Liver (tissue), 9 donors: ENCODE measurements around the gene OSBPL5. TPM values are rescaled to one million over a fixed set of nuclear protein-coding genes. Genes with fewer than 3 reads are reported as not detected.
A peak's percentile ranks its signal among the peaks of the same experiment; 100 is the strongest.

Experiments used
- DNase-seq: peaks from one replicate; pipeline ENCODE4 v3.0.0-alpha.2; 2017; ENCODE audit warnings: low spot score
- H3K27ac ChIP-seq, 2 donors: one replicate each; pipeline ENCODE4 v1.7.0; 2013; ENCODE audit warnings: inconsistent platforms in 2 of 2, low read length in 2 of 2, control low read depth in 1 of 2, low read depth in 1 of 2, mild to moderate bottlenecking in 1 of 2
- H3K27me3 ChIP-seq, 4 donors: one replicate each; pipeline versions ENCODE4 v1.6.1 to v1.7.0; 2013; ENCODE audit warnings: low read length in 3 of 4, inconsistent platforms in 1 of 4, mild to moderate bottlenecking in 1 of 4, moderate library complexity in 1 of 4; ENCODE audit not compliant: control insufficient read depth in 4 of 4, insufficient read depth in 4 of 4
- H3K36me3 ChIP-seq, 4 donors: one replicate each; pipeline versions ENCODE4 v1.6.1 to v1.7.0; 2013; ENCODE audit warnings: low read length in 3 of 4, mild to moderate bottlenecking in 3 of 4, low read depth in 1 of 4, moderate library complexity in 1 of 4; ENCODE audit not compliant: control insufficient read depth in 4 of 4, insufficient read depth in 3 of 4
- H3K4me1 ChIP-seq, 4 donors: one replicate each; pipeline versions ENCODE4 v1.6.1 to v1.7.0; 2013; ENCODE audit warnings: low read length in 3 of 4, mild to moderate bottlenecking in 3 of 4, moderate library complexity in 1 of 4; ENCODE audit not compliant: control insufficient read depth in 4 of 4, insufficient read depth in 4 of 4
- H3K4me3 ChIP-seq, 3 donors: one replicate each; pipeline versions ENCODE4 v1.6.1 to v1.7.0; 2013; ENCODE audit warnings: low read length in 3 of 3, control low read depth in 1 of 3, low read depth in 1 of 3, mild to moderate bottlenecking in 1 of 3
- H3K9ac ChIP-seq, 2 donors: one replicate each; pipeline ENCODE4 v1.7.0; 2013; ENCODE audit warnings: low read length in 2 of 2, mild to moderate bottlenecking in 2 of 2, moderate library complexity in 2 of 2, control low read depth in 1 of 2, low read depth in 1 of 2
- H3K9me3 ChIP-seq, 4 donors: one replicate each; pipeline versions ENCODE4 v1.6.1 to v1.7.0; 2013; ENCODE audit warnings: low read length in 3 of 4; ENCODE audit not compliant: control insufficient read depth in 4 of 4
- CTCF ChIP-seq: fragments of 150-350 bp; IDR thresholded peaks from 2 replicates; pipeline ENCODE4 v1.5.1; 2017; ENCODE audit warnings: improper control_type of control experiment, low read depth, low read length; ENCODE audit not compliant: missing input control
- EGR1 ChIP-seq, 2 donors: IDR thresholded peaks; 2 replicates each; pipeline ENCODE4 v1.6.1; 2016 to 2018; ENCODE audit warnings: antibody characterized with exemption in 2 of 2, low read depth in 2 of 2
- FOXA1 ChIP-seq: IDR thresholded peaks from 2 replicates; pipeline ENCODE4 v1.6.1; 2016; ENCODE audit warnings: antibody characterized with exemption
- GABPA ChIP-seq, 2 donors: IDR thresholded peaks in 1 of 2; conservative IDR thresholded peaks in 1 of 2; 2 replicates each; pipeline ENCODE4 v1.6.1; 2016; ENCODE audit warnings: antibody characterized with exemption in 2 of 2, mild to moderate bottlenecking in 1 of 2, moderate library complexity in 1 of 2
- HNF4A ChIP-seq, 2 donors: conservative IDR thresholded peaks; 2 replicates each; pipeline ENCODE4 v1.6.1; 2016; ENCODE audit warnings: antibody characterized with exemption in 2 of 2, mild to moderate bottlenecking in 2 of 2
- HNF4G ChIP-seq: IDR thresholded peaks from 2 replicates; pipeline ENCODE4 v1.6.1; 2016; ENCODE audit warnings: antibody characterized with exemption
- JUND ChIP-seq, 2 donors: IDR thresholded peaks; 2 replicates each; pipeline ENCODE4 v1.6.1; 2016; ENCODE audit warnings: antibody characterized with exemption in 2 of 2
- MAX ChIP-seq: IDR thresholded peaks from 2 replicates; pipeline ENCODE4 v1.6.1; 2016; ENCODE audit warnings: antibody characterized with exemption
- NR2F2 ChIP-seq: IDR thresholded peaks from 2 replicates; pipeline ENCODE4 v1.6.1; 2016; ENCODE audit warnings: antibody characterized with exemption
- RAD21 ChIP-seq, 2 donors: IDR thresholded peaks; 2 replicates each; pipeline ENCODE4 v1.6.1; 2016; ENCODE audit warnings: antibody characterized with exemption in 2 of 2, mild to moderate bottlenecking in 2 of 2
- YY1 ChIP-seq: IDR thresholded peaks from 2 replicates; pipeline ENCODE4 v1.6.1; 2016; ENCODE audit warnings: antibody characterized with exemption, mild to moderate bottlenecking
- WGBS: extraction: QIAGEN DNeasy Blood & Tissue Kit; methylation state at CpG from one replicate; pipeline ENCODE4 v1.1.7; 2013; 5-methylcytosine and 5-hydroxymethylcytosine counted together
- polyA plus RNA-seq, 2 donors: library from polyadenylated mRNA; stranded (reverse) in 1 of 2; unstranded in 1 of 2; fragments of 200-250 nt in 1 of 2; fragments of >200 nt in 1 of 2; fragmentation: Nextera tagmentation in 1 of 2; extraction: Ambion mirVana in 1 of 2; gene quantifications; one replicate each; pipeline versions ENCODE4 v1.2.1 to v1.2.3, GENCODE V29; 2013 to 2015
- total RNA-seq, 2 donors: library from RNA; depleted of rRNA; stranded (reverse); fragments of >200 nt; gene quantifications; one replicate each; pipeline ENCODE4 v1.2.3, GENCODE V29; 2014
- TF ChIP-seq, protein P1 (sequence below): IDR thresholded peaks from 2 replicates; pipeline ENCODE4 v1.6.1; 2016; ENCODE audit warnings: antibody characterized with exemption, mild to moderate bottlenecking
- TF ChIP-seq, protein P2 (sequence below): IDR thresholded peaks from 2 replicates; pipeline ENCODE4 v1.6.1; 2016; ENCODE audit warnings: antibody characterized with exemption
- donor health status: healthy.
- donor health status: healthy.
- donor health status: healthy.
- donor health status: healthy.
- donor health status: healthy.

OSBPL5 gene
- total and polyA plus RNA-seq, 4 donors: 0.74 to 6.2 (median 3.9) TPM

GRCh38 chr11:3111466-3111865, 53.6 kb downstream of the OSBPL5 start (continued):
- TF ChIP-seq, protein P1, sequence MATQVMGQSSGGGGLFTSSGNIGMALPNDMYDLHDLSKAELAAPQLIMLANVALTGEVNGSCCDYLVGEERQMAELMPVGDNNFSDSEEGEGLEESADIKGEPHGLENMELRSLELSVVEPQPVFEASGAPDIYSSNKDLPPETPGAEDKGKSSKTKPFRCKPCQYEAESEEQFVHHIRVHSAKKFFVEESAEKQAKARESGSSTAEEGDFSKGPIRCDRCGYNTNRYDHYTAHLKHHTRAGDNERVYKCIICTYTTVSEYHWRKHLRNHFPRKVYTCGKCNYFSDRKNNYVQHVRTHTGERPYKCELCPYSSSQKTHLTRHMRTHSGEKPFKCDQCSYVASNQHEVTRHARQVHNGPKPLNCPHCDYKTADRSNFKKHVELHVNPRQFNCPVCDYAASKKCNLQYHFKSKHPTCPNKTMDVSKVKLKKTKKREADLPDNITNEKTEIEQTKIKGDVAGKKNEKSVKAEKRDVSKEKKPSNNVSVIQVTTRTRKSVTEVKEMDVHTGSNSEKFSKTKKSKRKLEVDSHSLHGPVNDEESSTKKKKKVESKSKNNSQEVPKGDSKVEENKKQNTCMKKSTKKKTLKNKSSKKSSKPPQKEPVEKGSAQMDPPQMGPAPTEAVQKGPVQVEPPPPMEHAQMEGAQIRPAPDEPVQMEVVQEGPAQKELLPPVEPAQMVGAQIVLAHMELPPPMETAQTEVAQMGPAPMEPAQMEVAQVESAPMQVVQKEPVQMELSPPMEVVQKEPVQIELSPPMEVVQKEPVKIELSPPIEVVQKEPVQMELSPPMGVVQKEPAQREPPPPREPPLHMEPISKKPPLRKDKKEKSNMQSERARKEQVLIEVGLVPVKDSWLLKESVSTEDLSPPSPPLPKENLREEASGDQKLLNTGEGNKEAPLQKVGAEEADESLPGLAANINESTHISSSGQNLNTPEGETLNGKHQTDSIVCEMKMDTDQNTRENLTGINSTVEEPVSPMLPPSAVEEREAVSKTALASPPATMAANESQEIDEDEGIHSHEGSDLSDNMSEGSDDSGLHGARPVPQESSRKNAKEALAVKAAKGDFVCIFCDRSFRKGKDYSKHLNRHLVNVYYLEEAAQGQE: no peak
- TF ChIP-seq GABPA (IDR thresholded peaks at IDR 0.05 in 1 of 2, conservative IDR thresholded peaks at IDR 0.05 in 1 of 2): no peak
- no peak for TF ChIP-seq JUND (IDR thresholded peaks at IDR 0.05)

DNA sequence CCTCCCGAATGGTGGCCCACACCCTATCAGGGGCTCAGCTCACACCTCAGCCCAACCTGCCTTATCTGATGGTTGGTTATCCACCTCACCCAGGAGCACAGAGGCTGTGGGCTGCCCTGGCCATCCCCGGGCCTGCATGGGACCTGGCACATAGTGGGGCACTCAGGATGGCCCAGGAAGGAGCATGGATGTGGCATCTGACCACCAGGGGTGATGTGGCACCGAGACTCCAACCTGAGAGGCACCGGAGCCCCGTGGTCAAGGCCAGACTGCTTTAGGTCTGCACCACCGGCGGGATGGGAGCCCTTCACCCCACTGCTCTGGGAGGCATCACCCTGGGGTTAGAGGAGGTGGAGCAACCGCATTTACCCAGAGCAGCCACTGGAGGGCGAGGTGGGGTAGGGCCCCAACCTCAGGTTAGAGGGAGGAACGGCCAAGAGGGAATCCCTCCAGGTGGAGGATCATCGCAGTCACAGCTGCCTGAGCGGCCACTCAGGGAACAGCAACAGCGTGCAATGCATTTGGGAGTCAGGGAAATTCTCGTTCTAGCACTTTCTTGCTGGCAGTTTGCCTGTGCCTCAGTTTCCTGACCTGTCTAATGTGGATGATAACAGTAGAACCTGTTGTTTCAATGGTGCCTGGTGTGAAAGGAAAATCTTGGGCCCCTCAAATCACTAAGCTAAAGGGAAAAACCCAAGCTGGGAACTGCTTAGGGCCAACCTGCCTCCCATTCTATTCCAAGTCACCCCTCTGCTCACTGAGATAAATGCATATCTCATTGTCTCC, 55.0 kb downstream of the OSBPL5 start:
- Histone ChIP-seq H3K27ac (no peak overlapping the region), H3K27me3 (no peaks in the 10 kb centered on the region), H3K9ac (no peak overlapping the region), H3K9me3 (no peaks in the 10 kb centered on the region), H3K4me3 (no peak overlapping the region), H3K4me1 (no peaks in the 10 kb centered on the region), H3K36me3 (no peaks in the 10 kb centered on the region)
- 67% methylated on average over 14 of the region's 14 CpGs for WGBS
- peak; percentile 50 for DNase-seq
- TF ChIP-seq CTCF: peak; percentile 37
- no peak for TF ChIP-seq HNF4A (conservative IDR thresholded peaks at IDR 0.05)
- TF ChIP-seq YY1: no peak
- peak in 1 of 2 donors; percentile 80 for TF ChIP-seq RAD21 (IDR thresholded peaks at IDR 0.05)
- no peak for TF ChIP-seq FOXA1
- TF ChIP-seq EGR1 (IDR thresholded peaks at IDR 0.05; ENCODE audit: low read depth in 2 of 2): no peak
- TF ChIP-seq, protein P2, sequence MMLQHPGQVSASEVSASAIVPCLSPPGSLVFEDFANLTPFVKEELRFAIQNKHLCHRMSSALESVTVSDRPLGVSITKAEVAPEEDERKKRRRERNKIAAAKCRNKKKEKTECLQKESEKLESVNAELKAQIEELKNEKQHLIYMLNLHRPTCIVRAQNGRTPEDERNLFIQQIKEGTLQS: no peak

GRCh38 chr11:3109434-3109833, 55.7 kb downstream of the OSBPL5 start:
- H3K9me3 ChIP-seq: no peaks in the 10 kb centered on the region
- no peak overlapping the region for H3K4me3 ChIP-seq
- H3K9ac ChIP-seq: no peak overlapping the region
- DNase-seq: no peak
- WGBS: 90% methylated on average over 7 of the region's 7 CpGs
- no peaks in the 10 kb centered on the region for H3K4me1 ChIP-seq
- H3K27me3 ChIP-seq: no peaks in the 10 kb centered on the region
- no peak overlapping the region for H3K27ac ChIP-seq
- no peak for TF ChIP-seq MAX
- TF ChIP-seq NR2F2: no peak
- no peak for TF ChIP-seq HNF4A (conservative IDR thresholded peaks at IDR 0.05)
- no peak for TF ChIP-seq HNF4G
- no peak for TF ChIP-seq YY1
- TF ChIP-seq EGR1 (IDR thresholded peaks at IDR 0.05; ENCODE audit: low read depth in 2 of 2): no peak
- no peaks in the 10 kb centered on the region for H3K36me3 ChIP-seq
